Measurements from ENCODE around the gene DDAH1. TPM values are rescaled to one million over a fixed set of nuclear protein-coding genes. Genes with fewer than 3 reads are reported as not detected.

DDAH1 gene
- total and polyA plus RNA-seq, 2 experiments from 2014 or later = 29.4 to 41.7 TPM

GRCh38 chr1:85461216-85461918 is 3.6 kb downstream of the DDAH1 start:
- no peak for TF ChIP-seq NANOG (IDR thresholded peaks at IDR 0.05; ENCODE audit: borderline replicate concordance)
- no peak for TF ChIP-seq ZNF331 (CRISPR knock-in tag; IDR thresholded peaks at IDR 0.05; ENCODE audit: low read depth)
- TF ChIP-seq POLR2AphosphoS5 (IDR thresholded peaks at IDR 0.05; ENCODE audit: low read depth) = no peak
- no peak for TF ChIP-seq ETS1 (IDR thresholded peaks at IDR 0.05)
- TF ChIP-seq ZNF462 (CRISPR knock-in tag; IDR thresholded peaks at IDR 0.05) = no peak
- TF ChIP-seq CREB1 (CRISPR knock-in tag; IDR thresholded peaks at IDR 0.05; ENCODE audit: low read depth) = no peak
- ATAC-seq (no peak), DNase-seq (ENCODE audit: low spot score) (no peak)
- Histone ChIP-seq H2AFZ (no peak overlapping the region), H3K36me3 (ENCODE audit: insufficient read depth) (no peaks in the 10 kb centered on the region), H3K4me3 (no peak overlapping the region), H3K9me2 (ENCODE audit: insufficient read depth) (no peaks in the 10 kb centered on the region), H3K27ac (ENCODE audit: low read depth) (no peak overlapping the region), H3K4me1 (ENCODE audit: insufficient read depth) (peaks cover 19% of the 10 kb centered on the region), H3K27me3 (ENCODE audit: insufficient read depth) (peaks cover 33% of the 10 kb centered on the region), H4K20me1 (replicated peaks; ENCODE audit: insufficient read depth) (0 out of 2 replicates have a peak, but pooled peaks cover 6% of the 10 kb centered on the region), H3K4me2 (no peak overlapping the region), H3K79me2 (replicated peaks; ENCODE audit: insufficient read depth) (peaks cover 36% of the 10 kb centered on the region), H3F3A (replicated peaks; ENCODE audit: low read depth) (peaks cover 7% of the 10 kb centered on the region; the same call in 1 of the 2 replicates)
- H3K27me3 Mint-ChIP-seq (ENCODE audit: insufficient read depth, low read depth, poor library complexity) = peaks cover 23% of the 10 kb centered on the region
- H3K4me1 Mint-ChIP-seq = peaks cover 27% of the 10 kb centered on the region
- no peak overlapping the region for H3K4me3 Mint-ChIP-seq
- H3K9me3 Mint-ChIP-seq = no peaks in the 10 kb centered on the region
- no peaks in the 10 kb centered on the region for H3K36me3 Mint-ChIP-seq (ENCODE audit: low read depth)
- H3K27ac Mint-ChIP-seq = no peak overlapping the region

All from GM23338 (cell line).